22Rv1 (cell line): ENCODE measurements around the gene FOXP1.

Experiments used
- CTCF ChIP-seq: fragments of 450-650 bp; IDR thresholded peaks from 2 replicates; pipeline ENCODE4 v1.5.1; 2017; ENCODE audit warnings: mild to moderate bottlenecking
- ZFX ChIP-seq: fragments of 450-650 bp; IDR thresholded peaks from 2 replicates; pipeline ENCODE4 v1.6.1; 2017; ENCODE audit warnings: antibody characterized with exemption, borderline replicate concordance

GRCh38 chr3:71104121-71104541, 479.4 kb downstream of the FOXP1 start:
- TF ChIP-seq CTCF = no peak
- no peak for TF ChIP-seq ZFX
